Measurements from ENCODE around the gene C1orf141.

Gene C1orf141

GRCh38 chr1:67134695-67135094 is at the start of gene C1orf141:
Gene C1orf141 (minus strand): TSS chr1:67134970. CDS start chr1:67127240, 7,730 bp downstream.
- H3K79me2 ChIP-seq (ENCODE audit: low read length): no peaks in the 10 kb centered on the region
- TF ChIP-seq CTCF (IDR thresholded peaks at IDR 0.05; ENCODE audit: low read length): no peak
- no peak for TF ChIP-seq EZH2 (optimal IDR thresholded peaks at IDR 0.05; ENCODE audit: low read depth, low read length)
- no peak for TF ChIP-seq EZH2phosphoT487 (IDR thresholded peaks at IDR 0.05; ENCODE audit: low read length)
- no peaks in the 10 kb centered on the region for H3K4me1 ChIP-seq (ENCODE audit: low read length)
- no peak within 1 kb of the TSS for H3K4me3 ChIP-seq (ENCODE audit: low read length)
- H4K20me1 ChIP-seq (ENCODE audit: insufficient read depth, low read length): no peaks in the 10 kb centered on the region
- no peak within 1 kb of the TSS for H3K4me2 ChIP-seq (ENCODE audit: low read depth, low read length)
- H3K27ac ChIP-seq (ENCODE audit: low read length): no peak within 1 kb of the TSS
- H3K9ac ChIP-seq (ENCODE audit: low read length): no peak within 1 kb of the TSS
- H2AFZ ChIP-seq (ENCODE audit: low read length): no peak within 1 kb of the TSS
- H3K36me3 ChIP-seq (replicated peaks; ENCODE audit: insufficient read depth, low read length): no peaks in the 10 kb centered on the region
- H3K9me3 ChIP-seq (replicated peaks; ENCODE audit: insufficient read depth, low read length): no peaks in the 10 kb centered on the region
- no peaks in the 10 kb centered on the region for H3K9me2 ChIP-seq (replicated peaks; ENCODE audit: insufficient read depth, low read length)
- H3F3A ChIP-seq (ENCODE audit: insufficient read depth, low read length): no peaks in the 10 kb centered on the region
- DNase-seq: no peak
- no peaks in the 10 kb centered on the region for H3K27me3 ChIP-seq (replicated peaks; ENCODE audit: insufficient read depth, low read length)

- H3K9ac ChIP-seq (ENCODE audit: low read length): no peak overlapping the region
- H3K9me2 ChIP-seq (replicated peaks; ENCODE audit: insufficient read depth, low read length): no peaks in the 10 kb centered on the region
- H3K27me3 ChIP-seq (replicated peaks; ENCODE audit: insufficient read depth, low read length): no peaks in the 10 kb centered on the region
- H3F3A ChIP-seq (ENCODE audit: insufficient read depth, low read length): no peaks in the 10 kb centered on the region
- H3K9me3 ChIP-seq (replicated peaks; ENCODE audit: insufficient read depth, low read length): no peaks in the 10 kb centered on the region
- DNase-seq: no peak
- no peaks in the 10 kb centered on the region for H4K20me1 ChIP-seq (ENCODE audit: insufficient read depth, low read length)
- H2AFZ ChIP-seq (ENCODE audit: low read length): no peak overlapping the region
- TF ChIP-seq CTCF (IDR thresholded peaks at IDR 0.05; ENCODE audit: low read length) (no peak), EZH2phosphoT487 (IDR thresholded peaks at IDR 0.05; ENCODE audit: low read length) (no peak), EZH2 (optimal IDR thresholded peaks at IDR 0.05; ENCODE audit: low read depth, low read length) (no peak)
- no peaks in the 10 kb centered on the region for H3K36me3 ChIP-seq (replicated peaks; ENCODE audit: insufficient read depth, low read length)
- no peak overlapping the region for H3K27ac ChIP-seq (ENCODE audit: low read length)
- no peak overlapping the region for H3K4me3 ChIP-seq (ENCODE audit: low read length)
- H3K4me2 ChIP-seq (ENCODE audit: low read depth, low read length): no peak overlapping the region
- no peaks in the 10 kb centered on the region for H3K4me1 ChIP-seq (ENCODE audit: low read length)
- H3K79me2 ChIP-seq (ENCODE audit: low read length): no peaks in the 10 kb centered on the region
Observed at GRCh38 chr1:67175530-67176087, 40.8 kb upstream of the C1orf141 start.

- no peaks in the 10 kb centered on the region for H3K36me3 ChIP-seq (replicated peaks; ENCODE audit: insufficient read depth, low read length)
- no peak for TF ChIP-seq EZH2 (optimal IDR thresholded peaks at IDR 0.05; ENCODE audit: low read depth, low read length)
- no peak for TF ChIP-seq EZH2phosphoT487 (IDR thresholded peaks at IDR 0.05; ENCODE audit: low read length)
- no peak for TF ChIP-seq CTCF (IDR thresholded peaks at IDR 0.05; ENCODE audit: low read length)
- no peaks in the 10 kb centered on the region for H3K79me2 ChIP-seq (ENCODE audit: low read length)
- no peak for DNase-seq
- H3K9ac ChIP-seq (ENCODE audit: low read length): no peak overlapping the region
- H3K9me3 ChIP-seq (replicated peaks; ENCODE audit: insufficient read depth, low read length): no peaks in the 10 kb centered on the region
- no peaks in the 10 kb centered on the region for H3K9me2 ChIP-seq (replicated peaks; ENCODE audit: insufficient read depth, low read length)
- H3K4me1 ChIP-seq (ENCODE audit: low read length): no peaks in the 10 kb centered on the region
- H4K20me1 ChIP-seq (ENCODE audit: insufficient read depth, low read length): no peaks in the 10 kb centered on the region
- no peaks in the 10 kb centered on the region for H3K27me3 ChIP-seq (replicated peaks; ENCODE audit: insufficient read depth, low read length)
- no peak overlapping the region for H3K27ac ChIP-seq (ENCODE audit: low read length)
- no peak overlapping the region for H2AFZ ChIP-seq (ENCODE audit: low read length)
- no peaks in the 10 kb centered on the region for H3F3A ChIP-seq (ENCODE audit: insufficient read depth, low read length)
- H3K4me3 ChIP-seq (ENCODE audit: low read length): no peak overlapping the region
- no peak overlapping the region for H3K4me2 ChIP-seq (ENCODE audit: low read depth, low read length)
Observed at GRCh38 chr1:67174716-67175284, 40.0 kb upstream of the C1orf141 start.
